Measurements from ENCODE around the gene PTCH2.
"Not testable (repeated sequence)": the region's sequence is repeated elsewhere in the genome, so short reads cannot be mapped to it uniquely, and the experiment has no call there.

PTCH2 gene

DNA sequence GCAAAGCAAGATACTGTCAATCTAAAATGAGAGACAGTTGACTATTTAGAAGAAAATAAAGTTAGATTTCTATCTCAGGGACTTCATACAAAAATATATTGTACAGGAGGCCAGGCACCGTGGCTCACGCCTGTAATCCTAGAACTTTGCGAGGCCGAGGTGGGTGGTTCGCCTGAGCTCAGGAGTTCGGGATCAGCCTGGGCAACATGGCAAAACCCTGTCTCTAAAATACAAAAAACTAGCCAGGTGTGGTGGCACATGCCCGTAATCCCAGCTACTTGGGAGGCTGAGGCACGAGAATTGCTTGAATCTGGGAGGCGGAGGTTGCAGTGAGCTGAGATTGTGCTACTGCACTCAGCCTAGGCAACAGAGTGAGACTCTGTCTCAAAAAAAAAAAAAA is 27.1 kb downstream of the PTCH2 start:
- not testable (repeated sequence) for H4K91ac ChIP-seq (ENCODE audit: low read length); H2BK12ac ChIP-seq (ENCODE audit: low read length in 2 of 2); H3K14ac ChIP-seq (ENCODE audit: low read length in 2 of 2); H2BK5ac ChIP-seq (ENCODE audit: low read depth, low read length, poor library complexity, severe bottlenecking); H3K79me1 ChIP-seq (replicated peaks; ENCODE audit: low read length, poor library complexity, severe bottlenecking); H3K9me3 ChIP-seq (ENCODE audit: control insufficient read depth, low read length); H2BK15ac ChIP-seq (ENCODE audit: low read depth, poor library complexity, severe bottlenecking); H3K23ac ChIP-seq (ENCODE audit: low read length in 2 of 2); H3K4ac ChIP-seq (ENCODE audit: low read depth in 1 of 2, low read length in 2 of 2); H2AFZ ChIP-seq (ENCODE audit: low read depth, low read length); H4K8ac ChIP-seq (ENCODE audit: low read length); H3K27me3 ChIP-seq (ENCODE audit: control insufficient read depth in 1 of 2, insufficient read depth in 1 of 2, low read length in 2 of 2); H3K4me3 ChIP-seq (ENCODE audit: insufficient read depth in 1 of 2, low read depth in 1 of 2, low read length in 2 of 2); DNase-seq; H2BK120ac ChIP-seq (ENCODE audit: low read depth, low read length); H3K18ac ChIP-seq (ENCODE audit: low read depth in 1 of 2, low read length in 2 of 2); H2AK5ac ChIP-seq (ENCODE audit: low read length, severe bottlenecking); H3K4me2 ChIP-seq (ENCODE audit: low read length, poor library complexity, severe bottlenecking); H3K27ac ChIP-seq (ENCODE audit: low read length, poor library complexity, severe bottlenecking)
- H3K4me1 ChIP-seq (ENCODE audit: control insufficient read depth, insufficient read depth, low read depth, low read length) = peaks cover 28% of the 10 kb centered on the region
- peak overlapping the region; percentile 66 for H3K9ac ChIP-seq (ENCODE audit: low read length)
- 100% methylated on average over 8 of the region's 9 CpGs for WGBS
- H3K36me3 ChIP-seq (ENCODE audit: control insufficient read depth in 1 of 2, insufficient read depth in 2 of 2, low read depth in 1 of 2, low read length in 2 of 2) = peaks cover 27 to 32% of the 10 kb centered on the region in 2 experiments

- WGBS = 66% methylated on average over 48 of the region's 48 CpGs
Measured at GRCh38 chr1:44812822-44813543, 30.1 kb downstream of the PTCH2 start.

DNA sequence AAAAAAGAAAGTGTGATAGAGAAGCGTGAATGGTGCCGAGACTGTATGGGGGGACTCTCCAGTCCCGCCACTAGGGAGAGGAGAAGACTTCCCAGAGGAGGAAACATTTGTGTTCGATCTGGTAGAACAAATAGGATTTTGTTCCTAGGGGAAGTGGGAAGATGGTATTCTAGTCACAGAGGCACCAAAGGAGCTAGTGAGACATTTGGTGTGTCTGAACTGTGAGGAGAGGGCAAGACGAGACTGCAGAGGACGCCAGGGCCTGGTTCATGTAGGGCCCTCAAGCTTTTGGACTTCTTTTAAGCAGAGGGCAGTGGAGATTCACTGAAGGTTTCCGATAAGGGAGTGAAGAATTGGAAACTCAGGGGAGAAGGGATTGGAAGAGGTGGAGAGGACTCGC is 31.8 kb downstream of the PTCH2 start:
- H2BK15ac ChIP-seq (ENCODE audit: low read depth, poor library complexity, severe bottlenecking) = no peak overlapping the region
- peaks cover 67% of the 10 kb centered on the region for H3K4me1 ChIP-seq (ENCODE audit: control insufficient read depth, insufficient read depth, low read depth, low read length)
- H2BK120ac ChIP-seq (ENCODE audit: low read depth, low read length) = peak overlapping the region; percentile 54
- H3K4ac ChIP-seq (ENCODE audit: low read depth in 1 of 2, low read length in 2 of 2) = peak overlapping the region; percentile 22 to 88
- H3K18ac ChIP-seq (ENCODE audit: low read depth in 1 of 2, low read length in 2 of 2) = peak overlapping the region; percentile 88 to 92
- peak overlapping the region; percentile 97 for H3K9ac ChIP-seq (ENCODE audit: low read length)
- no peaks in the 10 kb centered on the region for H3K27me3 ChIP-seq (ENCODE audit: control insufficient read depth in 1 of 2, insufficient read depth in 1 of 2, low read length in 2 of 2)
- H3K4me2 ChIP-seq (ENCODE audit: low read length, poor library complexity, severe bottlenecking) = no peak overlapping the region
- peak; percentile 61 for DNase-seq
- no peak overlapping the region for H2BK5ac ChIP-seq (ENCODE audit: low read depth, low read length, poor library complexity, severe bottlenecking)
- H3K9me3 ChIP-seq (ENCODE audit: control insufficient read depth, low read length) = no peaks in the 10 kb centered on the region
- H4K91ac ChIP-seq (ENCODE audit: low read length) = peak overlapping the region; percentile 95
- H3K14ac ChIP-seq (ENCODE audit: low read length in 2 of 2) = peak overlapping the region in 1 of 2 experiments; percentile 1
- WGBS = 81% methylated on average over 8 of the region's 8 CpGs
- no peak overlapping the region for H2AFZ ChIP-seq (ENCODE audit: low read depth, low read length)
- no peak overlapping the region for H3K23ac ChIP-seq (ENCODE audit: low read length in 2 of 2)
- peak overlapping the region; percentile 75 for H3K27ac ChIP-seq (ENCODE audit: low read length, poor library complexity, severe bottlenecking)
- peak overlapping the region; percentile 18 to 84 for H2BK12ac ChIP-seq (ENCODE audit: low read length in 2 of 2)
- peak overlapping the region; percentile 86 for H2AK5ac ChIP-seq (ENCODE audit: low read length, severe bottlenecking)
- peak overlapping the region; percentile 35 for H4K8ac ChIP-seq (ENCODE audit: low read length)
- peaks cover 7% of the 10 kb centered on the region for H3K79me1 ChIP-seq (replicated peaks; ENCODE audit: low read length, poor library complexity, severe bottlenecking)
- peak overlapping the region in 1 of 2 experiments; percentile 30 for H3K4me3 ChIP-seq (ENCODE audit: insufficient read depth in 1 of 2, low read depth in 1 of 2, low read length in 2 of 2)
- peaks cover 36% of the 10 kb centered on the region in 2 experiments for H3K36me3 ChIP-seq (ENCODE audit: control insufficient read depth in 1 of 2, insufficient read depth in 2 of 2, low read depth in 1 of 2, low read length in 2 of 2)

More at GRCh38 chr1:44812822-44813543, 30.1 kb downstream of the PTCH2 start:
- Histone ChIP-seq H2AFZ (ENCODE audit: low read depth, low read length) (no peak overlapping the region), H3K4me2 (ENCODE audit: low read length, poor library complexity, severe bottlenecking) (no peak overlapping the region), H4K8ac (ENCODE audit: low read length) (peak overlapping the region; percentile 89), H2BK12ac (ENCODE audit: low read length in 2 of 2) (peak overlapping the region in 1 of 2 experiments; percentile 70), H3K9ac (ENCODE audit: low read length) (peak overlapping the region; percentile 73), H3K14ac (ENCODE audit: low read length in 2 of 2) (peak overlapping the region in 1 of 2 experiments; percentile 53), H3K79me1 (replicated peaks; ENCODE audit: low read length, poor library complexity, severe bottlenecking) (peaks cover 7% of the 10 kb centered on the region), H4K91ac (ENCODE audit: low read length) (peak overlapping the region; percentile 94), H3K27ac (ENCODE audit: low read length, poor library complexity, severe bottlenecking) (no peak overlapping the region), H2BK5ac (ENCODE audit: low read depth, low read length, poor library complexity, severe bottlenecking) (no peak overlapping the region), H3K36me3 (ENCODE audit: control insufficient read depth in 1 of 2, insufficient read depth in 2 of 2, low read depth in 1 of 2, low read length in 2 of 2) (peaks cover 27 to 37% of the 10 kb centered on the region in 2 experiments), H3K23ac (ENCODE audit: low read length in 2 of 2) (peak overlapping the region in 1 of 2 experiments; percentile 66), H2BK120ac (ENCODE audit: low read depth, low read length) (peak overlapping the region; percentile 93), H3K18ac (ENCODE audit: low read depth in 1 of 2, low read length in 2 of 2) (peak overlapping the region; percentile 4 to 97), H3K4ac (ENCODE audit: low read depth in 1 of 2, low read length in 2 of 2) (peak overlapping the region; percentile 45 to 59), H2BK15ac (ENCODE audit: low read depth, poor library complexity, severe bottlenecking) (peak overlapping the region; percentile 73), H3K4me1 (ENCODE audit: control insufficient read depth, insufficient read depth, low read depth, low read length) (peaks cover 49% of the 10 kb centered on the region), H3K4me3 (ENCODE audit: insufficient read depth in 1 of 2, low read depth in 1 of 2, low read length in 2 of 2) (no peak overlapping the region), H3K27me3 (ENCODE audit: control insufficient read depth in 1 of 2, insufficient read depth in 1 of 2, low read length in 2 of 2) (no peaks in the 10 kb centered on the region), H2AK5ac (ENCODE audit: low read length, severe bottlenecking) (no peak overlapping the region), H3K9me3 (ENCODE audit: control insufficient read depth, low read length) (no peaks in the 10 kb centered on the region)
- DNase-seq = peak; percentile 55

DNA sequence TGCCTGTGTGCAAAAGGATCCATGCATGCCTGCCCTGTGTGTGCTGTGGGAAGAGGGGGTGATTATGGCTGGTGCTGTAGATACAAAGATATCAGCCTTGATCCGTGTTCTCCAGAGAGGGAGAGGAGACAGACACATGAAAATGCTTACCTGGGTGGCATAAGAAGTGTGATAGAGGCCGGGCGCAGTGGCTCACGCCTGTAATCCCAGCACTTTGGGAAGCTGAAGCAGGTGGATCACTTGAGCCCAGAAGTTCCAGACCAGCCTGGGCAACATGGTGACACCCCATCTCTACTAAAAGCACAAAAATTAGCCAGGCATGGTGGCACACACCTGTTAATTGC is 32.3 kb downstream of the PTCH2 start:
- H3K23ac ChIP-seq (ENCODE audit: low read length in 2 of 2); H2BK120ac ChIP-seq (ENCODE audit: low read depth, low read length); H3K27me3 ChIP-seq (ENCODE audit: control insufficient read depth in 1 of 2, insufficient read depth in 1 of 2, low read length in 2 of 2); H3K9me3 ChIP-seq (ENCODE audit: control insufficient read depth, low read length); DNase-seq; H2BK15ac ChIP-seq (ENCODE audit: low read depth, poor library complexity, severe bottlenecking); H2AFZ ChIP-seq (ENCODE audit: low read depth, low read length); H2BK5ac ChIP-seq (ENCODE audit: low read depth, low read length, poor library complexity, severe bottlenecking); H3K79me1 ChIP-seq (replicated peaks; ENCODE audit: low read length, poor library complexity, severe bottlenecking): not testable (repeated sequence)
- Histone ChIP-seq H3K36me3 (ENCODE audit: control insufficient read depth in 1 of 2, insufficient read depth in 2 of 2, low read depth in 1 of 2, low read length in 2 of 2) (peaks cover 37 to 41% of the 10 kb centered on the region in 2 experiments), H3K4me3 (ENCODE audit: insufficient read depth in 1 of 2, low read depth in 1 of 2, low read length in 2 of 2) (peak overlapping the region in 1 of 2 experiments; percentile 75), H3K9ac (ENCODE audit: low read length) (peak overlapping the region; percentile 97), H2AK5ac (ENCODE audit: low read length, severe bottlenecking) (peak overlapping the region; percentile 93), H3K4me2 (ENCODE audit: low read length, poor library complexity, severe bottlenecking) (peak overlapping the region; percentile 23), H3K27ac (ENCODE audit: low read length, poor library complexity, severe bottlenecking) (peak overlapping the region; percentile 100), H3K4ac (ENCODE audit: low read depth in 1 of 2, low read length in 2 of 2) (peak overlapping the region; percentile 90 to 99), H3K18ac (ENCODE audit: low read depth in 1 of 2, low read length in 2 of 2) (peak overlapping the region; percentile 91 to 100), H4K91ac (ENCODE audit: low read length) (peak overlapping the region; percentile 100), H2BK12ac (ENCODE audit: low read length in 2 of 2) (peak overlapping the region; percentile 88 to 98), H3K4me1 (ENCODE audit: control insufficient read depth, insufficient read depth, low read depth, low read length) (peaks cover 71% of the 10 kb centered on the region), H4K8ac (ENCODE audit: low read length) (peak overlapping the region; percentile 56), H3K14ac (ENCODE audit: low read length in 2 of 2) (peak overlapping the region in 1 of 2 experiments; percentile 85)
- WGBS = 97% methylated on average over 4 of the region's 4 CpGs
